Stimulated activated CD4-positive, alpha-beta T cell treated with anti-CD3 and anti-CD28 coated beads, Interleukin-15, amount 100 ng/mL, for 24 hours (primary cell): ENCODE results near the gene KDM4B.

ENCODE experiments used
- DNase-seq: peaks from one replicate; pipeline ENCODE4 v3.0.0-alpha.2; 2020

The KDM4B gene

GRCh38 chr19:5074830-5075394 is 106.0 kb downstream of the KDM4B start:
- no peak for DNase-seq

- no peak for DNase-seq
Observed at GRCh38 chr19:5075597-5075996, 106.7 kb downstream of the KDM4B start.

GRCh38 chr19:5076440-5077208 is 107.7 kb downstream of the KDM4B start:
- no peak for DNase-seq

- DNase-seq: no peak
Observed at GRCh38 chr19:5077209-5077515, 108.2 kb downstream of the KDM4B start.

- DNase-seq: no peak
Observed at GRCh38 chr19:5078182-5078581, 109.3 kb downstream of the KDM4B start.

- no peak for DNase-seq
Observed at GRCh38 chr19:5078666-5079065, 109.8 kb downstream of the KDM4B start.

- DNase-seq: no peak
Observed at GRCh38 chr19:5079071-5079774, 110.3 kb downstream of the KDM4B start.

- no peak for DNase-seq
Observed at GRCh38 chr19:5080030-5080654, 111.2 kb downstream of the KDM4B start.

GRCh38 chr19:5080809-5081208 is 111.9 kb downstream of the KDM4B start:
- no peak for DNase-seq

- no peak for DNase-seq
Observed at GRCh38 chr19:5081443-5082161, 112.7 kb downstream of the KDM4B start.

GRCh38 chr19:5083547-5083965 is 114.6 kb downstream of the KDM4B start:
- DNase-seq: no peak

- no peak for DNase-seq
Observed at GRCh38 chr19:5085566-5085965, 116.7 kb downstream of the KDM4B start.

- no peak for DNase-seq
Observed at GRCh38 chr19:5086230-5086629, 117.3 kb downstream of the KDM4B start.

GRCh38 chr19:5086725-5087439 is 118.0 kb downstream of the KDM4B start:
- DNase-seq: no peak

- DNase-seq: no peak
Observed at GRCh38 chr19:5089283-5089682, 120.4 kb downstream of the KDM4B start.

GRCh38 chr19:5090465-5091017 is 121.6 kb downstream of the KDM4B start:
- no peak for DNase-seq

GRCh38 chr19:5091018-5091683 is 122.2 kb downstream of the KDM4B start:
- no peak for DNase-seq

GRCh38 chr19:5091684-5092480 is 123.0 kb downstream of the KDM4B start:
- DNase-seq: no peak

GRCh38 chr19:5092481-5092843 is 123.5 kb downstream of the KDM4B start:
- no peak for DNase-seq

GRCh38 chr19:5093297-5093928 is 124.5 kb downstream of the KDM4B start:
- DNase-seq: no peak
